GM23338 (cell line): Measurements from ENCODE around the gene PXDN.

Experiments used
- ETS1 ChIP-seq: IDR thresholded peaks from 2 replicates; pipeline ENCODE4 v1.6.1; 2016; ENCODE audit warnings: antibody characterized with exemption
- EZH2 ChIP-seq: fragments of 200-600 bp; sonication (generic); IDR thresholded peaks from one replicate; pipeline ENCODE4 v1.8.0; 2017; ENCODE audit warnings: antibody characterized with exemption, mild to moderate bottlenecking, low read depth; ENCODE audit not compliant: unreplicated experiment
- EZH2phosphoT487 ChIP-seq: fragments of 200-600 bp; sonication (generic); IDR thresholded peaks from one replicate; pipeline ENCODE4 v1.8.1; 2018; ENCODE audit warnings: antibody characterized with exemption; ENCODE audit not compliant: unreplicated experiment
- JUNB ChIP-seq: IDR thresholded peaks from one replicate; pipeline ENCODE4 v1.6.1; 2016; ENCODE audit warnings: antibody characterized with exemption; ENCODE audit not compliant: unreplicated experiment
- POLR2AphosphoS5 ChIP-seq: IDR thresholded peaks from 2 replicates; pipeline ENCODE4 v1.6.1; 2016; ENCODE audit warnings: antibody characterized with exemption, low read depth
- REST ChIP-seq: IDR thresholded peaks from one replicate; pipeline ENCODE4 v1.6.1; 2018; ENCODE audit warnings: antibody characterized with exemption; ENCODE audit not compliant: unreplicated experiment
- STAT1 ChIP-seq: IDR thresholded peaks from one replicate; pipeline ENCODE4 v1.6.1; 2016; ENCODE audit warnings: antibody characterized with exemption; ENCODE audit not compliant: unreplicated experiment
- ZNF114 ChIP-seq: fragments of 250-450 bp; sonication (Bioruptor Pico); IDR thresholded peaks from 2 replicates; pipeline ENCODE4 v1.5.0; 2020; ENCODE audit warnings: mild to moderate bottlenecking, moderate library complexity
- ZNF331 ChIP-seq: fragments of 250-450 bp; sonication (Bioruptor Pico); IDR thresholded peaks from 2 replicates; pipeline ENCODE4 v1.5.0; 2020; ENCODE audit warnings: low read depth, mild to moderate bottlenecking, moderate library complexity
- TF ChIP-seq, protein P1 (sequence below), 2 experiments: fragments of 200-600 bp in 1 of 2; sonication (generic) in 1 of 2; conservative IDR thresholded peaks; 2 replicates each; pipeline versions ENCODE4 v1.5.1 to v1.6.1; 2016 to 2017; ENCODE audit warnings: antibody characterized with exemption in 2 of 2, low read depth in 2 of 2, mild to moderate bottlenecking in 2 of 2, moderate library complexity in 1 of 2

GRCh38 chr2:1744446-1745170 is at the start of gene PXDN:
- TF ChIP-seq EZH2phosphoT487 (no peak), EZH2 (no peak), REST (no peak), POLR2AphosphoS5 (peak; percentile 56), JUNB (no peak), ETS1 (0 out of 2 replicates have a peak, but pooled peaks have one; percentile 32), STAT1 (no peak), ZNF114 (CRISPR knock-in tag) (no peak), ZNF331 (CRISPR knock-in tag) (no peak)
- TF ChIP-seq, protein P1, sequence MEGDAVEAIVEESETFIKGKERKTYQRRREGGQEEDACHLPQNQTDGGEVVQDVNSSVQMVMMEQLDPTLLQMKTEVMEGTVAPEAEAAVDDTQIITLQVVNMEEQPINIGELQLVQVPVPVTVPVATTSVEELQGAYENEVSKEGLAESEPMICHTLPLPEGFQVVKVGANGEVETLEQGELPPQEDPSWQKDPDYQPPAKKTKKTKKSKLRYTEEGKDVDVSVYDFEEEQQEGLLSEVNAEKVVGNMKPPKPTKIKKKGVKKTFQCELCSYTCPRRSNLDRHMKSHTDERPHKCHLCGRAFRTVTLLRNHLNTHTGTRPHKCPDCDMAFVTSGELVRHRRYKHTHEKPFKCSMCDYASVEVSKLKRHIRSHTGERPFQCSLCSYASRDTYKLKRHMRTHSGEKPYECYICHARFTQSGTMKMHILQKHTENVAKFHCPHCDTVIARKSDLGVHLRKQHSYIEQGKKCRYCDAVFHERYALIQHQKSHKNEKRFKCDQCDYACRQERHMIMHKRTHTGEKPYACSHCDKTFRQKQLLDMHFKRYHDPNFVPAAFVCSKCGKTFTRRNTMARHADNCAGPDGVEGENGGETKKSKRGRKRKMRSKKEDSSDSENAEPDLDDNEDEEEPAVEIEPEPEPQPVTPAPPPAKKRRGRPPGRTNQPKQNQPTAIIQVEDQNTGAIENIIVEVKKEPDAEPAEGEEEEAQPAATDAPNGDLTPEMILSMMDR (conservative IDR thresholded peaks at IDR 0.05; ENCODE audit: low read depth in 2 of 2), result no peak
